ENCODE data around the gene IL12RB2.

IL12RB2 gene

GRCh38 chr1:67285780-67286488 lies 21.7 kb upstream of the IL12RB2 start:
- H3K9me3 ChIP-seq (ENCODE audit: insufficient read depth, low read length) = no peaks in the 10 kb centered on the region
- H3K79me2 ChIP-seq (ENCODE audit: low read length) = no peaks in the 10 kb centered on the region
- H3K4me1 ChIP-seq (ENCODE audit: low read length) = no peaks in the 10 kb centered on the region
- no peak overlapping the region for H3K27ac ChIP-seq (ENCODE audit: low read length)
- no peaks in the 10 kb centered on the region for H3K27me3 ChIP-seq (ENCODE audit: low read depth, low read length)
- no peak overlapping the region for H3K9ac ChIP-seq (ENCODE audit: low read length)
- H3K36me3 ChIP-seq (replicated peaks; ENCODE audit: low read depth, low read length) = no peaks in the 10 kb centered on the region
- H4K20me1 ChIP-seq (ENCODE audit: insufficient read depth, low read length) = no peaks in the 10 kb centered on the region
- no peak overlapping the region for H2AFZ ChIP-seq (ENCODE audit: low read depth, low read length)
- TF ChIP-seq, protein P1, sequence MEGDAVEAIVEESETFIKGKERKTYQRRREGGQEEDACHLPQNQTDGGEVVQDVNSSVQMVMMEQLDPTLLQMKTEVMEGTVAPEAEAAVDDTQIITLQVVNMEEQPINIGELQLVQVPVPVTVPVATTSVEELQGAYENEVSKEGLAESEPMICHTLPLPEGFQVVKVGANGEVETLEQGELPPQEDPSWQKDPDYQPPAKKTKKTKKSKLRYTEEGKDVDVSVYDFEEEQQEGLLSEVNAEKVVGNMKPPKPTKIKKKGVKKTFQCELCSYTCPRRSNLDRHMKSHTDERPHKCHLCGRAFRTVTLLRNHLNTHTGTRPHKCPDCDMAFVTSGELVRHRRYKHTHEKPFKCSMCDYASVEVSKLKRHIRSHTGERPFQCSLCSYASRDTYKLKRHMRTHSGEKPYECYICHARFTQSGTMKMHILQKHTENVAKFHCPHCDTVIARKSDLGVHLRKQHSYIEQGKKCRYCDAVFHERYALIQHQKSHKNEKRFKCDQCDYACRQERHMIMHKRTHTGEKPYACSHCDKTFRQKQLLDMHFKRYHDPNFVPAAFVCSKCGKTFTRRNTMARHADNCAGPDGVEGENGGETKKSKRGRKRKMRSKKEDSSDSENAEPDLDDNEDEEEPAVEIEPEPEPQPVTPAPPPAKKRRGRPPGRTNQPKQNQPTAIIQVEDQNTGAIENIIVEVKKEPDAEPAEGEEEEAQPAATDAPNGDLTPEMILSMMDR (IDR thresholded peaks at IDR 0.05; ENCODE audit: low read depth, low read length) = no peak
- no peak for TF ChIP-seq EZH2phosphoT487 (IDR thresholded peaks at IDR 0.05; ENCODE audit: low read depth)
- no peak overlapping the region for H3K4me3 ChIP-seq (ENCODE audit: low read length)
- no peak overlapping the region for H3K4me2 ChIP-seq (ENCODE audit: low read length)

GRCh38 chr1:67290236-67290635 lies 17.4 kb upstream of the IL12RB2 start:
- no peaks in the 10 kb centered on the region for H4K20me1 ChIP-seq (ENCODE audit: insufficient read depth, low read length)
- H3K9ac ChIP-seq (ENCODE audit: low read length) = no peak overlapping the region
- no peak overlapping the region for H2AFZ ChIP-seq (ENCODE audit: low read depth, low read length)
- H3K27ac ChIP-seq (ENCODE audit: low read length) = no peak overlapping the region
- H3K4me2 ChIP-seq (ENCODE audit: low read length) = no peak overlapping the region
- H3K36me3 ChIP-seq (replicated peaks; ENCODE audit: low read depth, low read length) = no peaks in the 10 kb centered on the region
- no peak overlapping the region for H3K4me3 ChIP-seq (ENCODE audit: low read length)
- no peak for TF ChIP-seq EZH2phosphoT487 (IDR thresholded peaks at IDR 0.05; ENCODE audit: low read depth)
- H3K9me3 ChIP-seq (ENCODE audit: insufficient read depth, low read length) = no peaks in the 10 kb centered on the region
- H3K27me3 ChIP-seq (ENCODE audit: low read depth, low read length) = no peaks in the 10 kb centered on the region
- no peaks in the 10 kb centered on the region for H3K79me2 ChIP-seq (ENCODE audit: low read length)
- no peaks in the 10 kb centered on the region for H3K4me1 ChIP-seq (ENCODE audit: low read length)

GRCh38 chr1:67294836-67295617 lies 12.6 kb upstream of the IL12RB2 start:
- H2AFZ ChIP-seq (ENCODE audit: low read depth, low read length) = no peak overlapping the region
- H3K4me3 ChIP-seq (ENCODE audit: low read length) = no peak overlapping the region
- no peaks in the 10 kb centered on the region for H3K27me3 ChIP-seq (ENCODE audit: low read depth, low read length)
- no peaks in the 10 kb centered on the region for H3K79me2 ChIP-seq (ENCODE audit: low read length)
- TF ChIP-seq, protein P1 (IDR thresholded peaks at IDR 0.05; ENCODE audit: low read depth, low read length) = no peak
- TF ChIP-seq EZH2phosphoT487 (IDR thresholded peaks at IDR 0.05; ENCODE audit: low read depth) = no peak
- H3K4me2 ChIP-seq (ENCODE audit: low read length) = no peak overlapping the region
- no peak overlapping the region for H3K9ac ChIP-seq (ENCODE audit: low read length)
- H3K36me3 ChIP-seq (replicated peaks; ENCODE audit: low read depth, low read length) = no peaks in the 10 kb centered on the region
- H3K9me3 ChIP-seq (ENCODE audit: insufficient read depth, low read length) = no peaks in the 10 kb centered on the region
- no peaks in the 10 kb centered on the region for H3K4me1 ChIP-seq (ENCODE audit: low read length)
- H4K20me1 ChIP-seq (ENCODE audit: insufficient read depth, low read length) = no peaks in the 10 kb centered on the region
- no peak overlapping the region for H3K27ac ChIP-seq (ENCODE audit: low read length)

- Histone ChIP-seq H4K20me1 (ENCODE audit: insufficient read depth, low read length) (no peaks in the 10 kb centered on the region), H3K9ac (ENCODE audit: low read length) (no peak overlapping the region), H3K4me1 (ENCODE audit: low read length) (no peaks in the 10 kb centered on the region), H3K4me2 (ENCODE audit: low read length) (no peak overlapping the region), H2AFZ (ENCODE audit: low read depth, low read length) (no peak overlapping the region), H3K27ac (ENCODE audit: low read length) (no peak overlapping the region), H3K36me3 (replicated peaks; ENCODE audit: low read depth, low read length) (no peaks in the 10 kb centered on the region), H3K79me2 (ENCODE audit: low read length) (no peaks in the 10 kb centered on the region), H3K9me3 (ENCODE audit: insufficient read depth, low read length) (no peaks in the 10 kb centered on the region), H3K4me3 (ENCODE audit: low read length) (no peak overlapping the region), H3K27me3 (ENCODE audit: low read depth, low read length) (no peaks in the 10 kb centered on the region)
- TF ChIP-seq EZH2phosphoT487 (IDR thresholded peaks at IDR 0.05; ENCODE audit: low read depth) = no peak
- TF ChIP-seq, protein P1 (IDR thresholded peaks at IDR 0.05; ENCODE audit: low read depth, low read length) = no peak
These were observed 8.9 kb upstream of the IL12RB2 start for GRCh38 chr1:67298762-67299161.
